MV-4-11 (cell line): ENCODE results near the gene TMED9.
A peak's percentile ranks its signal among the peaks of the same experiment; 100 is the strongest.
"Not testable (repeated sequence)": the region's sequence is repeated elsewhere in the genome, so short reads cannot be mapped to it uniquely, and the experiment has no call there.

ENCODE experiments used
- DNase-seq: peaks from one replicate; lab custom pipeline; 2025; lab: John Stamatoyannopoulos, UW

TMED9 gene

GRCh38 chr5:177606071-177607051 lies 14.4 kb downstream of the TMED9 start:
- DNase-seq, result no peak

- DNase-seq, result no peak
Observed at GRCh38 chr5:177607115-177607451, 15.1 kb downstream of the TMED9 start.

GRCh38 chr5:177607452-177608192 lies 15.6 kb downstream of the TMED9 start:
- peak; percentile 75 for DNase-seq

- no peak for DNase-seq
Observed at GRCh38 chr5:177608243-177609075, 16.5 kb downstream of the TMED9 start.

GRCh38 chr5:177609076-177610059 lies 17.4 kb downstream of the TMED9 start:
- DNase-seq, result no peak

GRCh38 chr5:177610131-177610769 lies 18.2 kb downstream of the TMED9 start:
- DNase-seq, result no peak

GRCh38 chr5:177610770-177611445 lies 18.9 kb downstream of the TMED9 start:
- DNase-seq, result no peak

- DNase-seq, result no peak
Observed at GRCh38 chr5:177611446-177612214, 19.6 kb downstream of the TMED9 start.

- DNase-seq, result no peak
Observed at GRCh38 chr5:177612215-177612673, 20.2 kb downstream of the TMED9 start.

- DNase-seq, result no peak
Observed at GRCh38 chr5:177620560-177620959, 28.6 kb downstream of the TMED9 start.

GRCh38 chr5:177624172-177624571 lies 32.2 kb downstream of the TMED9 start:
- not testable (repeated sequence) for DNase-seq

GRCh38 chr5:177630186-177630585 lies 38.2 kb downstream of the TMED9 start:
- DNase-seq, result not testable (repeated sequence)

- not testable (repeated sequence) for DNase-seq
Observed at GRCh38 chr5:177634912-177635311, 42.9 kb downstream of the TMED9 start.

GRCh38 chr5:177645462-177645861 lies 53.5 kb downstream of the TMED9 start:
- DNase-seq, result not testable (repeated sequence)
